GM06990 (cell line): Measurements from ENCODE around the gene FMN2.

Experiments used
- DNase-seq: peaks from one replicate; pipeline ENCODE4 v3.0.0-alpha.2; 2011; ENCODE audit not compliant: insufficient read length; ENCODE audit errors: extremely low read depth
- H3K27me3 ChIP-seq: replicated peaks from 2 replicates; pipeline ENCODE4 v1.6.0; 2011; ENCODE audit warnings: low read length; ENCODE audit not compliant: control insufficient read depth, insufficient read depth
- H3K36me3 ChIP-seq: 2 replicates; pipeline ENCODE4 v1.5.1; 2011; ENCODE audit warnings: low read length; ENCODE audit not compliant: control insufficient read depth, insufficient read depth
- H3K4me3 ChIP-seq: replicated peaks from 2 replicates; pipeline ENCODE4 v1.5.1; 2011; ENCODE audit warnings: low read depth, mild to moderate bottlenecking, control low read depth, low read length
- TF ChIP-seq, protein P1 (sequence below): IDR thresholded peaks from 2 replicates; pipeline ENCODE4 v1.5.1; 2011; ENCODE audit warnings: low read length, control low read depth, mild to moderate bottlenecking, inconsistent platforms; ENCODE audit not compliant: insufficient read depth, poor library complexity, severe bottlenecking

FMN2 gene

DNA sequence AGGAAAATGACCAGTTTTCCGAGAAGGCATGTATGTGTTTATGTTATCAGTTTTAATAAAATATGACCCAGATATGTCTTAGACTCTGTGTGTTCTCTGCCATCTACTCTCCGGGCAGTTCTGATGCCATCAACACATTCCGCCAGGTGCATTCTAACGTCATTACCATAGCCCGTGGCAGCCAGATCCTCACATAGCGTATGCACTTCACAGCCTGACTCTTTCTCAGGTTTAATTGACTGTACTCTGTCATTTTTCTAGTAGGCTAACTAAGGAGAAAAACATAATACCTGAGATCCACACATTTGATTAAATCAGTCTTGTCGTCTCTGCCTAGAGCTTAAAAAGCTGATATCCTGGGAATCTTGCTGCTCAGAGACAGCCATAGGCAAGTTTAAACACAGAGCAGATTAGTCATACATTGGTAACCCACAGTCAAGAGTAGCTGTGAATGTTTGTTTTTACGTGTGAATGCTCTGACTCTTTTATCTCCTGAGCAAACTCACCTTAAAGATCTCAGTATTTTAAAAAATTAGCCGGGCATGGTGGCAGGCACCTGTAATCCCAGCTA lies 344.4 kb downstream of the FMN2 start:
- H3K36me3 ChIP-seq: no peaks in the 10 kb centered on the region
- no peak overlapping the region for H3K4me3 ChIP-seq
- TF ChIP-seq, protein P1, sequence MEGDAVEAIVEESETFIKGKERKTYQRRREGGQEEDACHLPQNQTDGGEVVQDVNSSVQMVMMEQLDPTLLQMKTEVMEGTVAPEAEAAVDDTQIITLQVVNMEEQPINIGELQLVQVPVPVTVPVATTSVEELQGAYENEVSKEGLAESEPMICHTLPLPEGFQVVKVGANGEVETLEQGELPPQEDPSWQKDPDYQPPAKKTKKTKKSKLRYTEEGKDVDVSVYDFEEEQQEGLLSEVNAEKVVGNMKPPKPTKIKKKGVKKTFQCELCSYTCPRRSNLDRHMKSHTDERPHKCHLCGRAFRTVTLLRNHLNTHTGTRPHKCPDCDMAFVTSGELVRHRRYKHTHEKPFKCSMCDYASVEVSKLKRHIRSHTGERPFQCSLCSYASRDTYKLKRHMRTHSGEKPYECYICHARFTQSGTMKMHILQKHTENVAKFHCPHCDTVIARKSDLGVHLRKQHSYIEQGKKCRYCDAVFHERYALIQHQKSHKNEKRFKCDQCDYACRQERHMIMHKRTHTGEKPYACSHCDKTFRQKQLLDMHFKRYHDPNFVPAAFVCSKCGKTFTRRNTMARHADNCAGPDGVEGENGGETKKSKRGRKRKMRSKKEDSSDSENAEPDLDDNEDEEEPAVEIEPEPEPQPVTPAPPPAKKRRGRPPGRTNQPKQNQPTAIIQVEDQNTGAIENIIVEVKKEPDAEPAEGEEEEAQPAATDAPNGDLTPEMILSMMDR: no peak
- H3K27me3 ChIP-seq: no peaks in the 10 kb centered on the region
- DNase-seq: no peak

DNA sequence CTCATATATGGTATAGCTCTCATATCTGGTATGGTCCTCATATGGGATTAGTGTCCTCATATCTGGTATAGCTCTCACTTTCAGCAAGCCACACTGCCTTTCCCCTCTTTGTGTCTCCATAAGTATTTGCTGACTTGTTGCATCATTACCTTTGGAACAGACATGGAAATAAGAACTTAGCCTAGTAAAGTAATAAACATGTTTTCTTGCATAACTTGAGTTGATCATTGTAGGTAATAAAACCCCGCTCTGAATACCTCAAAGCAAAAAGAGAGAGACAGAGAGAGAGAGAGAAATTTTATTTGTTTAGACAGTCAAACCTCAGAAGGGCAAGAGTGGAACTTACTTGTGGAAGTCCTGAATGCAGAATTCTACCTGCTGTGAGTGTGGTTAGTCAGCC lies 350.0 kb downstream of the FMN2 start:
- DNase-seq: no peak
- Histone ChIP-seq H3K4me3 (no peak overlapping the region), H3K27me3 (no peaks in the 10 kb centered on the region), H3K36me3 (no peaks in the 10 kb centered on the region)
- TF ChIP-seq, protein P1: no peak

DNA sequence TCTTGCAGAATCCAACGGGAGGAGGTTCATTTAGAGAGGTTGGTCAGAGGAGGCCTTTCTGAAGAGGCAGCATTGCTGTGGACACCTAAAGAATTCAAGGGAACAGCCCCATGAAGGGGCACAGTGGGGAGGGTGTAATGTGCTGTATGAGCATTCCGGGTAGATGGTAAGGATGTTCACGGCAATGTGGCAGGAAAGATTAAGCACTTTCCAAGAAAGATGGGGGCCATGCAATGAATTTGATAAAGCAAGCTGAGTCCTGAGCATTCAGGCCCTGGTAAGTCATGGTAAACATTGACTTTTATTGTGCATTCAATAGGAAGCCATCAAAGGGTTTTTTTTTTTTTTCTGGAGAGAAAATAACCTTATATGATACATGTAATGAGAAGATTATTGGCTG lies 353.7 kb downstream of the FMN2 start:
- TF ChIP-seq, protein P1: no peak
- Histone ChIP-seq H3K27me3 (no peaks in the 10 kb centered on the region), H3K36me3 (no peaks in the 10 kb centered on the region), H3K4me3 (no peak overlapping the region)
- no peak for DNase-seq

DNA sequence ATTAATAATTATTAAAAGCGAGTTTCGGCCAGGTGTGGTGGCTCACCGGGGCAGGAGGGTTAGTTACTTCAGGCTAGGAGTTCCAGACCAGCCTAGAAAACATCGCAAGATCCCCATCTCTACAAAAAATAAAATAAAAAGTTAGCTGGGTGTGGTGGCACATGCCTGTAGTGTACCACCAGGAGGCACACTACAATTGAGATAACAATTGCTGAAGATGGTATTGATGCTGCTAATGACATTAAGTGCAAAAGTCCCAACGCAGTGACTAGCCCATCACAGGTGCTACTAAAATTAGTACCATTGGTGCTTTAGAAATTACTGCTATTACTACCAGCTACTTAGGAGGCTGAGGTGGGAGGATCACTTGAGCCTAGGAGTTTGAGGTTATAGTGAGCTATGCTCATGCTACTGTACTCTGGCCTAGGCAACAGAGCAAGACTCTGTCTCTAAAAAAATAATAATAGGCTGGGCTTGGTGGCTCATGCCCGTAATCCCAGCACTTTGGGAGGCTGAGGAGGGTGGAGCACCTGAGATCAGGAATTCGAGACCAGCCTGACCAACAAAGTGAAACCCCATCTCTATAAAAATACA lies 363.6 kb downstream of the FMN2 start:
- DNase-seq: no peak
- Histone ChIP-seq H3K27me3 (no peaks in the 10 kb centered on the region), H3K36me3 (no peaks in the 10 kb centered on the region), H3K4me3 (no peak overlapping the region)
- TF ChIP-seq, protein P1: no peak

DNA sequence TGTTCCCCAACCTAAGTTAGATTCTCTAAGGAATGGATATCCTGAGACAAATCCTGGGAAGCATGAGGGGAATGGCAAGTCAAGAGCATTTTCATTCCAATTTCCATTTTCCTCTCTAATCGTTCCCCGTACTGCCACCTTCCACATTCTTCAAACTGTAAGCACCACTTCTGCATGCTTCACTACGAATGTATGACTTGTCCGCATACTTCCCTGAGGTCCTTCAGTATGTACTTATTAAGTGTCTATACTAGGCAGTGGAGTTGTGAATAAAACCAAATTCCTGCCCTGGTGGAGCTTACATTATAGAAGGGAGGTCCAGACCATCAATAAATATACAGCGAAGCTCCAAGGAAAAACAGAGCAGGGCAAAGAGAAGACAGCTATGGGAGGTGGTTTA lies 365.5 kb downstream of the FMN2 start:
- H3K36me3 ChIP-seq: no peaks in the 10 kb centered on the region
- no peaks in the 10 kb centered on the region for H3K27me3 ChIP-seq
- H3K4me3 ChIP-seq: no peak overlapping the region
- TF ChIP-seq, protein P1: no peak
- DNase-seq: no peak

DNA sequence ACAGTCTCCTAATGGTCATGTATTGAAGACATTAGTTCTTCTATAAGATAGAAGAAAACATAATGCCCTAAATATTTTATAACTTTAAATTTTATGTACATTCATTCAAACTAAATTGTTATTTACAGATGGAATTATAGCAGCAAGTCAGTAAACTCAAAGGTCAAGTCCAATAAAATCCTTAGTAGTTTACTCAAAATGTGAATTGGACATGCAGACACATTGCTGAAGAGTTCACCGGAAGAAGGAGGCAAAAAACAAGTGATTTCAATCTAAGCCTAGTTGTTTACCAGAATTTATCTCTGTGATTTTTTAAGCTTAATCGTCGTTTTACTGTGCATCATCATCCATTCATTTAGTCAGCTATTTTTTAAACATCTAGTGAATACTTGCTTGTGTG lies 370.6 kb downstream of the FMN2 start:
- TF ChIP-seq, protein P1: no peak
- H3K36me3 ChIP-seq: no peaks in the 10 kb centered on the region
- no peak overlapping the region for H3K4me3 ChIP-seq
- DNase-seq: no peak
- no peaks in the 10 kb centered on the region for H3K27me3 ChIP-seq
